ENCODE data around the gene IL1RAP.

IL1RAP gene

GRCh38 chr3:190642016-190642415, 128.1 kb downstream of the IL1RAP start:
- TF ChIP-seq CTCF (IDR thresholded peaks at IDR 0.05; ENCODE audit: extremely low read depth, missing control alignments), result no peak
- DNase-seq (ENCODE audit: low spot score), result no peak

GRCh38 chr3:190644035-190644434, 130.2 kb downstream of the IL1RAP start:
- TF ChIP-seq CTCF (IDR thresholded peaks at IDR 0.05; ENCODE audit: extremely low read depth, missing control alignments), result no peak
- DNase-seq (ENCODE audit: low spot score), result no peak

GRCh38 chr3:190644766-190645165, 130.9 kb downstream of the IL1RAP start:
- TF ChIP-seq CTCF (IDR thresholded peaks at IDR 0.05; ENCODE audit: extremely low read depth, missing control alignments), result no peak
- DNase-seq (ENCODE audit: low spot score), result no peak

GRCh38 chr3:190645932-190646460, 132.1 kb downstream of the IL1RAP start:
- DNase-seq (ENCODE audit: low spot score), result no peak
- TF ChIP-seq CTCF (IDR thresholded peaks at IDR 0.05; ENCODE audit: extremely low read depth, missing control alignments), result no peak

GRCh38 chr3:190646996-190647395, 133.1 kb downstream of the IL1RAP start:
- no peak for TF ChIP-seq CTCF (IDR thresholded peaks at IDR 0.05; ENCODE audit: extremely low read depth, missing control alignments)
- DNase-seq (ENCODE audit: low spot score), result no peak

GRCh38 chr3:190655933-190656332, 142.0 kb downstream of the IL1RAP start:
- no peak for DNase-seq (ENCODE audit: low spot score)
- TF ChIP-seq CTCF (IDR thresholded peaks at IDR 0.05; ENCODE audit: extremely low read depth, missing control alignments), result no peak

- no peak for TF ChIP-seq CTCF (IDR thresholded peaks at IDR 0.05; ENCODE audit: extremely low read depth, missing control alignments)
- no peak for DNase-seq (ENCODE audit: low spot score)
These were observed 144.2 kb downstream of the IL1RAP start for GRCh38 chr3:190658106-190658505.

Data from GM20000 (cell line).